ENCODE data around the gene TBC1D22A. TPM values are rescaled to one million over a fixed set of nuclear protein-coding genes. Genes with fewer than 3 reads are reported as not detected.
A peak's percentile ranks its signal among the peaks of the same experiment; 100 is the strongest.

TBC1D22A gene
- total RNA-seq, 2 donors from 2014 or later: 21.5 to 23.1 TPM

DNA sequence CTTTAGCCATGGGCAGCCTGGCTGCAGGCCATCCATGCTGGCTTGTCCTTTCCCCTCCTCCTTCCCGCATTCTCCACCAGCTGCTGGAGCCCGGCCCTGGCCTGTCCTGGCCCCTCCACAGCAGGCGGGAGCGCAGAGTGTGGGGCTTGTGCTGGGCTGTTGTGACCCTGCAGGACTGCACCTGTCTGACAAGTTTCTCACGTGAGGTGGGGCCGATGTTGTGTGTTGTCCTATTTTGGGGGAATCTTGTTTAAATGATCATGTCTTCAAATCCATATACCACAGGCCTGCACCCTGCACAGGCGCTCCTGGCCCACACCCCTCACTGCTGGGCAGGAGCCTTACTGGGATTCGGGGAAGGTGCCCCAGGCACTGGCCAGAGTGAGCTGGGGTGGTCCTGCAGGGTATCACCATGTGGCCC lies 30.4 kb downstream of the TBC1D22A start:
- DNase-seq (peak in 1 of 4 donors; percentile 3), ATAC-seq (no peak)

DNA sequence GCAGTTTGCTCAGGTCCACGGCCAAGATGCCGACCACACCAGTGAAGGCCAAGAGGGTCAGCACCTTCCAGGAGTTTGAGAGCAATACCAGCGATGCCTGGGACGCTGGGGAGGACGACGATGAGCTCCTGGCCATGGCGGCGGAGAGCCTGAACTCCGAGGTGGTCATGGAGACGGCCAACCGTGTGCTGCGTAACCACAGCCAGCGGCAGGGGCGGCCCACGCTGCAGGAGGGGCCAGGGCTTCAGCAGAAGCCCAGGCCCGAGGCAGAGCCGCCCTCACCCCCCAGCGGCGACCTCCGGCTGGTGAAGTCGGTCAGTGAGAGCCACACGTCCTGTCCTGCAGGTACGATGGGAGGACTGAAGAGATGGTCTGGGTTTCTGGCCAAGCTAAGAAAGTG lies 31.0 kb downstream of the TBC1D22A start:
- TF ChIP-seq, protein P1, sequence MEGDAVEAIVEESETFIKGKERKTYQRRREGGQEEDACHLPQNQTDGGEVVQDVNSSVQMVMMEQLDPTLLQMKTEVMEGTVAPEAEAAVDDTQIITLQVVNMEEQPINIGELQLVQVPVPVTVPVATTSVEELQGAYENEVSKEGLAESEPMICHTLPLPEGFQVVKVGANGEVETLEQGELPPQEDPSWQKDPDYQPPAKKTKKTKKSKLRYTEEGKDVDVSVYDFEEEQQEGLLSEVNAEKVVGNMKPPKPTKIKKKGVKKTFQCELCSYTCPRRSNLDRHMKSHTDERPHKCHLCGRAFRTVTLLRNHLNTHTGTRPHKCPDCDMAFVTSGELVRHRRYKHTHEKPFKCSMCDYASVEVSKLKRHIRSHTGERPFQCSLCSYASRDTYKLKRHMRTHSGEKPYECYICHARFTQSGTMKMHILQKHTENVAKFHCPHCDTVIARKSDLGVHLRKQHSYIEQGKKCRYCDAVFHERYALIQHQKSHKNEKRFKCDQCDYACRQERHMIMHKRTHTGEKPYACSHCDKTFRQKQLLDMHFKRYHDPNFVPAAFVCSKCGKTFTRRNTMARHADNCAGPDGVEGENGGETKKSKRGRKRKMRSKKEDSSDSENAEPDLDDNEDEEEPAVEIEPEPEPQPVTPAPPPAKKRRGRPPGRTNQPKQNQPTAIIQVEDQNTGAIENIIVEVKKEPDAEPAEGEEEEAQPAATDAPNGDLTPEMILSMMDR (IDR thresholded peaks at IDR 0.05): no peak
- no peak for TF ChIP-seq POLR2A (IDR thresholded peaks at IDR 0.05)
- Histone ChIP-seq H3K9me3 (no peaks in the 10 kb centered on the region), H3K36me3 (replicated peaks in 1 of 2; ENCODE audit: insufficient read depth in 1 of 2, low read depth in 2 of 2) (peaks cover 0 to 12% of the 10 kb centered on the region in 2 donors), H3K4me1 (peaks cover under 1% of the 10 kb centered on the region), H3K27me3 (no peaks in the 10 kb centered on the region), H3K4me3 (no peak overlapping the region), H3K27ac (no peak overlapping the region)
- DNase-seq (peak in 1 of 4 donors; percentile 3), ATAC-seq (no peak)
- WGBS, 2 donors: 92 to 100% methylated on average over 9 to 23 of the region's 23 CpGs
- intact Hi-C loops (cut with DNase I): no loop called here

More for the DNA sequence above, 30.4 kb downstream of the TBC1D22A start:
- Histone ChIP-seq H3K4me1 (no peaks in the 10 kb centered on the region), H3K36me3 (replicated peaks in 1 of 2; ENCODE audit: insufficient read depth in 1 of 2, low read depth in 2 of 2) (peaks cover 0 to 10% of the 10 kb centered on the region in 2 donors), H3K9me3 (no peaks in the 10 kb centered on the region), H3K27me3 (no peaks in the 10 kb centered on the region), H3K4me3 (no peak overlapping the region), H3K27ac (peak overlapping the region in 1 of 4 donors; percentile 25)
- intact Hi-C loops (cut with DNase I): no loop called here
- TF ChIP-seq, protein P1 (IDR thresholded peaks at IDR 0.05): no peak
- TF ChIP-seq POLR2A (IDR thresholded peaks at IDR 0.05): no peak
- WGBS, 2 donors: 86% methylated on average over 6 of the region's 8 CpGs; no CpG with 5 or more reads in 1 of the 2 donors

DNA sequence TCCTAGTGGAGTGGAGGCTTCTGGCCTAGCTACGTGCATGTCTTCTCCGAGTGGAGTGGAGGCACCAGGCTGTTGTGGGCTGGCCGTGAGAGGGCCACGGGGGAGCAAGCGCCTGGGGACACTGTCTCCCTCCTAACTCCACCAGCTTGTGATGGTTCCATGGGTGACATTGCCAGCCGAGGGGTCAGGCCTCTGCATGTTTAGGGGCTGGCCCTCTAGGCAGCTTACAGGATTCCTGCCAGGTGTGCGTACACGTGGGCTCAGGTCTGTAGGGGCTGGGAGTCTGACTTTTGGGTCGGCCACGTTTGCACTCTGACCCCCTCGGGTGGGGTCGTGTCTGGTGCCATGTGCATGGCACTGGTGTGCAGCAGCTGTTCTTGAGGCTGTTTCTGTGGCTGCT lies 31.6 kb downstream of the TBC1D22A start:
- Histone ChIP-seq H3K9me3 (no peaks in the 10 kb centered on the region), H3K4me1 (peaks cover 5% of the 10 kb centered on the region), H3K27me3 (no peaks in the 10 kb centered on the region), H3K4me3 (no peak overlapping the region), H3K36me3 (replicated peaks in 1 of 2; ENCODE audit: insufficient read depth in 1 of 2, low read depth in 2 of 2) (peaks cover 0 to 13% of the 10 kb centered on the region in 2 donors), H3K27ac (no peak overlapping the region)
- 78 to 100% methylated on average over 5 to 8 of the region's 12 CpGs for WGBS, 2 donors
- TF ChIP-seq POLR2A (IDR thresholded peaks at IDR 0.05): no peak
- TF ChIP-seq, protein P1 (IDR thresholded peaks at IDR 0.05): no peak
- DNase-seq: peak in 1 of 4 donors; percentile 1
- intact Hi-C loops (cut with DNase I): no loop called here
- no peak for ATAC-seq

DNA sequence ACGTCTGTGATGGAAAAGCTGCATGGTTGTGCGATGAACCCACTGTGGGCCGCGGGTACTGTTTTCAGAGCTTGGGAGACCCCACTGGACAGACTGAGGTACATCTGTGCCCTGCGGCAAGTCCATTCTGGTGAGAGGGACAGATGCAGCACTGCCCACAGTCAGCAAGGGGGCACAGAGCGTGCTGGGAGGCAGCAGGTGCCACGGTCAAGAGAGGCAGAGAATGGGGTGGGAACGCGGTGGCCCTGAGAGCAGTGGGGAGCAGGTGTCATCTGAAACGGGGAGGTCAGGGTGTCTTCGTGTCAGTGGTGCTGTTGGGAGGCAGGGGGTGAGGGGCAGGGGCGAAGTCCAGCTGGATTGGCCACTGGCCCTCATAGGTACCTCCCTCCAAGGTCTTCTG lies 32.0 kb downstream of the TBC1D22A start:
- WGBS, 2 donors: 88 to 93% methylated on average over 8 to 12 of the region's 12 CpGs
- intact Hi-C loops (cut with DNase I): no loop called here
- no peak for DNase-seq
- no peak for ATAC-seq
- Histone ChIP-seq H3K4me1 (peaks cover 5% of the 10 kb centered on the region), H3K27ac (no peak overlapping the region), H3K4me3 (no peak overlapping the region), H3K36me3 (replicated peaks in 1 of 2; ENCODE audit: insufficient read depth in 1 of 2, low read depth in 2 of 2) (peaks cover 0 to 14% of the 10 kb centered on the region in 2 donors), H3K27me3 (no peaks in the 10 kb centered on the region), H3K9me3 (no peaks in the 10 kb centered on the region)
- TF ChIP-seq, protein P1 (IDR thresholded peaks at IDR 0.05): no peak
- TF ChIP-seq POLR2A (IDR thresholded peaks at IDR 0.05): no peak

DNA sequence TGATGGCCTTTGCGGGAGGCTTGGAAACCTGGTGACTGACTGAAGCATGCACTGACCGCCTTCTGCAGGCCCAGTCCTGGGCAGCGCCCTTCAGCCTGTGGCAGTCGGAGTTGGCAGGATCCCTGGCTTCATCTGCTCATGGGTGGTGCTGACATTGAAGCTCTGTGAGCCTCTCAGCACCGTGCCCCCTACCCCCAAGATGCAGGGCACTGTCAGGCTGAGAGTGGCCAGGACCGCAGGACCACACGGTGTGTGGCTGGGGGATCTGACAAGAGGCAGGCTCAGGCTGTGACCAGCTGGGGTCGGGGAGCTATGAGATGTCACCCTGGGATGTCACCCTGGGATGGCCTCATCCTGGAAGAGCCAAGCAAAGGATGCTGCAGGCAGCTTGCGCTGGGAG lies 32.7 kb downstream of the TBC1D22A start:
- Histone ChIP-seq H3K4me1 (peaks cover 5% of the 10 kb centered on the region), H3K9me3 (no peaks in the 10 kb centered on the region), H3K27me3 (no peaks in the 10 kb centered on the region), H3K27ac (no peak overlapping the region), H3K4me3 (no peak overlapping the region), H3K36me3 (replicated peaks in 1 of 2; ENCODE audit: insufficient read depth in 1 of 2, low read depth in 2 of 2) (peaks cover 0 to 16% of the 10 kb centered on the region in 2 donors)
- ATAC-seq (no peak), DNase-seq (no peak)
- WGBS, 2 donors: 95 to 96% methylated on average over 7 to 9 of the region's 9 CpGs
- intact Hi-C loops (cut with DNase I): no loop called here
- TF ChIP-seq POLR2A (IDR thresholded peaks at IDR 0.05): no peak
- TF ChIP-seq, protein P1 (IDR thresholded peaks at IDR 0.05): no peak
